GM12878 (cell line): ENCODE measurements around the gene OR2F2. TPM values are rescaled to one million over a fixed set of nuclear protein-coding genes. Genes with fewer than 3 reads are reported as not detected.

Source experiments
- ATAC-seq: fragments of 200-7000 bp; cut with Tn5 transposase; 3 replicates; pipeline ENCODE4 v1.9.1; 2020; ENCODE audit warnings: mild to moderate bottlenecking, moderate library complexity
- BruUV-seq: library from RNA; stranded (reverse); fragments of 400-500 nt; replicated peaks from 2 replicates; lab custom pipeline; 2021; lab: Mats Ljungman, UMichigan
- CTCF ChIA-PET: fragments of 300-600 bp; sonication (Branson Sonifier 250); formaldehyde crosslinking; extraction: SDS; loops from one replicate; lab custom pipeline; 2021; ENCODE audit warnings: inconsistent platforms; lab: Yijun Ruan, JAX
- POLR2A ChIA-PET: fragments of 350-600 bp; formaldehyde crosslinking; extraction: SDS; loops from one replicate; lab custom pipeline; 2021; ENCODE audit warnings: inconsistent platforms; lab: Charles Lee
- RAD21 ChIA-PET: fragments of 300-600 bp; sonication (Branson Sonifier 250); formaldehyde crosslinking; loops from one replicate; lab custom pipeline; 2023; ENCODE audit warnings: antibody characterized with exemption; ENCODE audit not compliant: unreplicated experiment; lab: Charles Lee
- SMC1A ChIA-PET: fragments of 300-600 bp; sonication (Branson Sonifier 250); formaldehyde crosslinking; loops from one replicate; lab custom pipeline; 2023; ENCODE audit not compliant: unreplicated experiment, uncharacterized antibody; lab: Charles Lee
- DNase-seq: peaks from one replicate; pipeline ENCODE4 v3.0.0-alpha.2; 2011; ENCODE audit warnings: low read depth, low spot score
- FAIRE-seq: peaks from 3 replicates; lab custom pipeline; 2011; peaks lifted over from hg19 to GRCh38; lab: Jason Lieb, UNC
- H2AFZ ChIP-seq: 2 replicates; pipeline ENCODE4 v1.6.0; 2011; ENCODE audit warnings: low read depth, low read length, control low read depth; ENCODE audit not compliant: control insufficient read depth
- H3K27ac ChIP-seq: 2 replicates; pipeline ENCODE4 v1.5.1; 2011; ENCODE audit warnings: control low read depth; ENCODE audit not compliant: control insufficient read depth, insufficient read depth
- H3K27me3 ChIP-seq, 2 experiments: replicated peaks in 1 of 2; 2 replicates each; pipeline versions ENCODE4 v1.6.0 to v1.6.1; 2011; ENCODE audit warnings: low read length in 1 of 2; ENCODE audit not compliant: control insufficient read depth in 2 of 2, insufficient read depth in 2 of 2
- H3K36me3 ChIP-seq, 2 experiments: 2 replicates each; pipeline ENCODE4 v1.5.1; 2011; ENCODE audit warnings: low read length in 1 of 2; ENCODE audit not compliant: control insufficient read depth in 2 of 2, insufficient read depth in 2 of 2
- H3K4me1 ChIP-seq: 2 replicates; pipeline ENCODE4 v1.6.1; 2011; ENCODE audit warnings: mild to moderate bottlenecking, low read length, moderate library complexity, mixed read lengths; ENCODE audit not compliant: control insufficient read depth, insufficient read depth
- H3K4me2 ChIP-seq: 2 replicates; pipeline ENCODE4 v1.6.0; 2011; ENCODE audit warnings: control low read depth; ENCODE audit not compliant: control insufficient read depth, insufficient read depth
- H3K4me3 ChIP-seq: fragments of 200-600 bp; sonication (generic); 2 replicates; pipeline ENCODE4 v1.5.1; 2016
- H3K79me2 ChIP-seq: 2 replicates; pipeline ENCODE4 v1.6.0; 2011; ENCODE audit warnings: low read length; ENCODE audit not compliant: control insufficient read depth, insufficient read depth
- H3K9ac ChIP-seq: 2 replicates; pipeline ENCODE4 v1.8.0; 2011; ENCODE audit warnings: low read length, control low read depth, mixed read lengths; ENCODE audit not compliant: control insufficient read depth, insufficient read depth
- H3K9me3 ChIP-seq: replicated peaks from 3 replicates; pipeline ENCODE4 v1.5.1; 2011; ENCODE audit warnings: mild to moderate bottlenecking, low read length; ENCODE audit not compliant: control insufficient read depth, insufficient read depth
- H4K20me1 ChIP-seq: 2 replicates; pipeline ENCODE4 v1.6.0; 2011; ENCODE audit not compliant: control insufficient read depth, insufficient read depth
- BRCA1 ChIP-seq: IDR thresholded peaks from 2 replicates; pipeline ENCODE4 v1.6.1; 2011; ENCODE audit warnings: low read depth, low read length, improper control_type of control experiment
- CEBPB ChIP-seq, 2 experiments: fragments of 150-350 bp in 1 of 2; IDR thresholded peaks; 2 replicates each; pipeline ENCODE4 v1.6.1; 2012 to 2014; ENCODE audit warnings: low read depth in 2 of 2, low read length in 2 of 2, borderline replicate concordance in 1 of 2, inconsistent platforms in 1 of 2
- EED ChIP-seq: sonication (generic); IDR thresholded peaks from 2 replicates; pipeline ENCODE4 v1.6.1; 2016; ENCODE audit warnings: antibody characterized with exemption, low read depth
- RCOR1 ChIP-seq: conservative IDR thresholded peaks from 2 replicates; pipeline ENCODE4 v1.6.1; 2012; ENCODE audit warnings: low read depth, low read length, improper control_type of control experiment
- TCF7 ChIP-seq: IDR thresholded peaks from 2 replicates; pipeline ENCODE4 v1.6.1; 2014; ENCODE audit warnings: antibody characterized with exemption, borderline replicate concordance
- WGBS: methylation state at CpG from one replicate; pipeline ENCODE4 v1.1.6; 2016; ENCODE audit warnings: low lambda C conversion rate; ENCODE audit not compliant: insufficient replicate concordance, insufficient coverage; ENCODE audit errors: missing lambda C conversion rate; 5-methylcytosine and 5-hydroxymethylcytosine counted together
- in situ Hi-C: fragments of 300-500 bp; cut with MboI; formaldehyde crosslinking; loops from 9 replicates; pipeline ENCODE4 v1.14.3; 2018; ENCODE audit warnings: mixed read lengths
- intact Hi-C: fragments of 100-400 bp; cut with micrococcal nuclease; formaldehyde crosslinking; loops from one replicate; pipeline ENCODE4 v1.14.2; 2022; ENCODE audit not compliant: unreplicated experiment
- polyA plus RNA-seq, 11 experiments: library from polyadenylated mRNA; depleted of rRNA in 4 of 11; unstranded in 6 of 11; stranded (reverse) in 5 of 11; fragments of >200 nt; fragmentation: Nextera tagmentation in 4 of 11; fragmentation: Illumina TruSeq in 1 of 11; extraction: Ambion mirVana in 4 of 11; extraction: Trizol in 1 of 11; gene quantifications; 1 replicate in 1 of 11; 2 replicates in 10 of 11; pipeline versions ENCODE4 v1.2.1 to v1.2.3, GENCODE V29; 2011 to 2016; ENCODE audit warnings: inconsistent platforms in 2 of 11, missing spikeins in 2 of 11, low read depth in 1 of 11
- total RNA-seq, 4 experiments: library from RNA; depleted of rRNA in 3 of 4; stranded (reverse); fragments of >200 nt in 3 of 4; fragmentation: Illumina TruSeq in 1 of 4; extraction: Trizol in 1 of 4; gene quantifications; 2 replicates each; pipeline versions ENCODE4 v1.2.1 to v1.2.3, GENCODE V29; 2013 to 2021
- TF ChIP-seq, protein P1 (sequence below): fragments of 450-650 bp; formaldehyde crosslinking; IDR thresholded peaks from 2 replicates; pipeline ENCODE4 v1.5.0; 2022; ENCODE audit warnings: mild to moderate bottlenecking, missing genetic modification characterization
- TF ChIP-seq, protein P2 (sequence below): fragments of 450-650 bp; IDR thresholded peaks from 2 replicates; pipeline ENCODE4 v1.6.1; 2016; ENCODE audit warnings: mild to moderate bottlenecking, moderate library complexity, borderline replicate concordance
- TF ChIP-seq, protein P3 (sequence below): fragments of 450-650 bp; formaldehyde crosslinking; IDR thresholded peaks from 2 replicates; pipeline ENCODE4 v1.4.0; 2020; ENCODE audit warnings: mild to moderate bottlenecking, moderate library complexity
- TF ChIP-seq, protein P4 (sequence below): IDR thresholded peaks from 2 replicates; pipeline ENCODE4 v1.6.1; 2011; ENCODE audit warnings: mild to moderate bottlenecking, low read depth, low read length, moderate library complexity; ENCODE audit not compliant: insufficient replicate concordance

OR2F2 gene
- total and polyA plus RNA-seq, 10 of the 15 experiments (the other 5 are each of a cell fraction or from before 2014, with no cell fraction given), result not detected

DNA sequence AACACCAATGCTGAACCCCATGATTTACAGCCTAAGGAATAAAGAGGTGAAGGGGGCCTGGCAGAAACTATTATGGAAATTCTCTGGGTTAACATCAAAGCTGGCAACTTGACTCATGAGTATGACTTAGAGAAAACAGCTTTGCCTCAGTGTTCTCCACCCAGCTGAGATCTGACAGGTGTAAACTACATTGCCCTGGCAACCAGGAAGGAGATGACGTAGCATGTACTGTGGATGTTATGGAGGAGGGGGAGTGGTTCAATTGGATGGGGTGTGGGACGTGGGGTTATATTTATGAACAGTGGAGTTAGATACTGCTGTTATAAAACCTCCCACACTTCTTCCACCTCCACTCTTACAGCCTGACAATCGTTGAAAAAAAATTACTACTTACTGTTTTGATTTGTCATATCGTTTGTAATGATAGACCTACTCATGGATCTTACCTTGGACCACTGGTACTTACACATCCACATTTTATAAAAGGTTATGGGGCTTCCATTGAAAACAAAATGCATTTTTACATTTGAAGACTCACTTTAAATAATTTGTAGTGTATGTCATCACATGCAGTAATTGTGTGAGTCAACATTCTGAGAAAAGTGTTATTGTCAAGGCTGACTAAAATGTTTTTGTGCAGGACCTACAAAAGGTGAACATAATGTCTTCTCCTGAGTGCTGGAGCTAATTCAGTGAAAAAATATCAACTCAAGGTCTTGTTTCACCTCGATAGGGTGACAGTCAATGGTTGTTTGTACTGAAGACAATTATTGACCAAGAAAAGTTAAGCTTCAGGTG lies 26.0 kb downstream of the OR2F2 start:
- 11% methylated on average over 5 of the region's 5 CpGs for WGBS
- ChIA-PET RAD21 (no interaction called here), CTCF (no interaction called here), SMC1A (interaction anchor here (1.1 kb wide), 1 partner anchor 15 kb away, joined by 3 read pairs; no protein-coding TSS in a partner anchor), POLR2A (no interaction called here)
- DNase-seq (no peak), ATAC-seq (no peak), FAIRE-seq (no peak)
- in situ Hi-C loops, result no loop called here
- Histone ChIP-seq H3K9me3 (no peaks in the 10 kb centered on the region), H3K27me3 (no peaks in the 10 kb centered on the region), H3K27ac (no peak overlapping the region), H3K4me1 (no peaks in the 10 kb centered on the region), H2AFZ (no peak overlapping the region), H3K79me2 (no peaks in the 10 kb centered on the region), H3K9ac (no peak overlapping the region), H4K20me1 (no peaks in the 10 kb centered on the region), H3K4me2 (no peak overlapping the region), H3K4me3 (no peak overlapping the region), H3K36me3 (no peaks in the 10 kb centered on the region)
- BruUV-seq, result no TSS peak
- intact Hi-C loops, result no loop called here
- TF ChIP-seq, protein P1, sequence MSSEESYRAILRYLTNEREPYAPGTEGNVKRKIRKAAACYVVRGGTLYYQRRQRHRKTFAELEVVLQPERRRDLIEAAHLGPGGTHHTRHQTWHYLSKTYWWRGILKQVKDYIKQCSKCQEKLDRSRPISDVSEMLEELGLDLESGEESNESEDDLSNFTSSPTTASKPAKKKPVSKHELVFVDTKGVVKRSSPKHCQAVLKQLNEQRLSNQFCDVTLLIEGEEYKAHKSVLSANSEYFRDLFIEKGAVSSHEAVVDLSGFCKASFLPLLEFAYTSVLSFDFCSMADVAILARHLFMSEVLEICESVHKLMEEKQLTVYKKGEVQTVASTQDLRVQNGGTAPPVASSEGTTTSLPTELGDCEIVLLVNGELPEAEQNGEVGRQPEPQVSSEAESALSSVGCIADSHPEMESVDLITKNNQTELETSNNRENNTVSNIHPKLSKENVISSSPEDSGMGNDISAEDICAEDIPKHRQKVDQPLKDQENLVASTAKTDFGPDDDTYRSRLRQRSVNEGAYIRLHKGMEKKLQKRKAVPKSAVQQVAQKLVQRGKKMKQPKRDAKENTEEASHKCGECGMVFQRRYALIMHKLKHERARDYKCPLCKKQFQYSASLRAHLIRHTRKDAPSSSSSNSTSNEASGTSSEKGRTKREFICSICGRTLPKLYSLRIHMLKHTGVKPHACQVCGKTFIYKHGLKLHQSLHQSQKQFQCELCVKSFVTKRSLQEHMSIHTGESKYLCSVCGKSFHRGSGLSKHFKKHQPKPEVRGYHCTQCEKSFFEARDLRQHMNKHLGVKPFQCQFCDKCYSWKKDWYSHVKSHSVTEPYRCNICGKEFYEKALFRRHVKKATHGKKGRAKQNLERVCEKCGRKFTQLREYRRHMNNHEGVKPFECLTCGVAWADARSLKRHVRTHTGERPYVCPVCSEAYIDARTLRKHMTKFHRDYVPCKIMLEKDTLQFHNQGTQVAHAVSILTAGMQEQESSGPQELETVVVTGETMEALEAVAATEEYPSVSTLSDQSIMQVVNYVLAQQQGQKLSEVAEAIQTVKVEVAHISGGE (CRISPR knock-in tag), result no peak
- no peak for TF ChIP-seq CEBPB (IDR thresholded peaks at IDR 0.05; ENCODE audit: borderline replicate concordance in 1 of 2, low read depth in 2 of 2, low read length in 2 of 2)
- TF ChIP-seq, protein P2, sequence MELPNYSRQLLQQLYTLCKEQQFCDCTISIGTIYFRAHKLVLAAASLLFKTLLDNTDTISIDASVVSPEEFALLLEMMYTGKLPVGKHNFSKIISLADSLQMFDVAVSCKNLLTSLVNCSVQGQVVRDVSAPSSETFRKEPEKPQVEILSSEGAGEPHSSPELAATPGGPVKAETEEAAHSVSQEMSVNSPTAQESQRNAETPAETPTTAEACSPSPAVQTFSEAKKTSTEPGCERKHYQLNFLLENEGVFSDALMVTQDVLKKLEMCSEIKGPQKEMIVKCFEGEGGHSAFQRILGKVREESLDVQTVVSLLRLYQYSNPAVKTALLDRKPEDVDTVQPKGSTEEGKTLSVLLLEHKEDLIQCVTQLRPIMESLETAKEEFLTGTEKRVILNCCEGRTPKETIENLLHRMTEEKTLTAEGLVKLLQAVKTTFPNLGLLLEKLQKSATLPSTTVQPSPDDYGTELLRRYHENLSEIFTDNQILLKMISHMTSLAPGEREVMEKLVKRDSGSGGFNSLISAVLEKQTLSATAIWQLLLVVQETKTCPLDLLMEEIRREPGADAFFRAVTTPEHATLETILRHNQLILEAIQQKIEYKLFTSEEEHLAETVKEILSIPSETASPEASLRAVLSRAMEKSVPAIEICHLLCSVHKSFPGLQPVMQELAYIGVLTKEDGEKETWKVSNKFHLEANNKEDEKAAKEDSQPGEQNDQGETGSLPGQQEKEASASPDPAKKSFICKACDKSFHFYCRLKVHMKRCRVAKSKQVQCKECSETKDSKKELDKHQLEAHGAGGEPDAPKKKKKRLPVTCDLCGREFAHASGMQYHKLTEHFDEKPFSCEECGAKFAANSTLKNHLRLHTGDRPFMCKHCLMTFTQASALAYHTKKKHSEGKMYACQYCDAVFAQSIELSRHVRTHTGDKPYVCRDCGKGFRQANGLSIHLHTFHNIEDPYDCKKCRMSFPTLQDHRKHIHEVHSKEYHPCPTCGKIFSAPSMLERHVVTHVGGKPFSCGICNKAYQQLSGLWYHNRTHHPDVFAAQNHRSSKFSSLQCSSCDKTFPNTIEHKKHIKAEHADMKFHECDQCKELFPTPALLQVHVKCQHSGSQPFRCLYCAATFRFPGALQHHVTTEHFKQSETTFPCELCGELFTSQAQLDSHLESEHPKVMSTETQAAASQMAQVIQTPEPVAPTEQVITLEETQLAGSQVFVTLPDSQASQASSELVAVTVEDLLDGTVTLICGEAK, result no peak
- TF ChIP-seq, protein P3, sequence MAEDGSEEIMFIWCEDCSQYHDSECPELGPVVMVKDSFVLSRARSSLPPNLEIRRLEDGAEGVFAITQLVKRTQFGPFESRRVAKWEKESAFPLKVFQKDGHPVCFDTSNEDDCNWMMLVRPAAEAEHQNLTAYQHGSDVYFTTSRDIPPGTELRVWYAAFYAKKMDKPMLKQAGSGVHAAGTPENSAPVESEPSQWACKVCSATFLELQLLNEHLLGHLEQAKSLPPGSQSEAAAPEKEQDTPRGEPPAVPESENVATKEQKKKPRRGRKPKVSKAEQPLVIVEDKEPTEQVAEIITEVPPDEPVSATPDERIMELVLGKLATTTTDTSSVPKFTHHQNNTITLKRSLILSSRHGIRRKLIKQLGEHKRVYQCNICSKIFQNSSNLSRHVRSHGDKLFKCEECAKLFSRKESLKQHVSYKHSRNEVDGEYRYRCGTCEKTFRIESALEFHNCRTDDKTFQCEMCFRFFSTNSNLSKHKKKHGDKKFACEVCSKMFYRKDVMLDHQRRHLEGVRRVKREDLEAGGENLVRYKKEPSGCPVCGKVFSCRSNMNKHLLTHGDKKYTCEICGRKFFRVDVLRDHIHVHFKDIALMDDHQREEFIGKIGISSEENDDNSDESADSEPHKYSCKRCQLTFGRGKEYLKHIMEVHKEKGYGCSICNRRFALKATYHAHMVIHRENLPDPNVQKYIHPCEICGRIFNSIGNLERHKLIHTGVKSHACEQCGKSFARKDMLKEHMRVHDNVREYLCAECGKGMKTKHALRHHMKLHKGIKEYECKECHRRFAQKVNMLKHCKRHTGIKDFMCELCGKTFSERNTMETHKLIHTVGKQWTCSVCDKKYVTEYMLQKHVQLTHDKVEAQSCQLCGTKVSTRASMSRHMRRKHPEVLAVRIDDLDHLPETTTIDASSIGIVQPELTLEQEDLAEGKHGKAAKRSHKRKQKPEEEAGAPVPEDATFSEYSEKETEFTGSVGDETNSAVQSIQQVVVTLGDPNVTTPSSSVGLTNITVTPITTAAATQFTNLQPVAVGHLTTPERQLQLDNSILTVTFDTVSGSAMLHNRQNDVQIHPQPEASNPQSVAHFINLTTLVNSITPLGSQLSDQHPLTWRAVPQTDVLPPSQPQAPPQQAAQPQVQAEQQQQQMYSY (CRISPR knock-in tag), result no peak
- TF ChIP-seq, protein P4, sequence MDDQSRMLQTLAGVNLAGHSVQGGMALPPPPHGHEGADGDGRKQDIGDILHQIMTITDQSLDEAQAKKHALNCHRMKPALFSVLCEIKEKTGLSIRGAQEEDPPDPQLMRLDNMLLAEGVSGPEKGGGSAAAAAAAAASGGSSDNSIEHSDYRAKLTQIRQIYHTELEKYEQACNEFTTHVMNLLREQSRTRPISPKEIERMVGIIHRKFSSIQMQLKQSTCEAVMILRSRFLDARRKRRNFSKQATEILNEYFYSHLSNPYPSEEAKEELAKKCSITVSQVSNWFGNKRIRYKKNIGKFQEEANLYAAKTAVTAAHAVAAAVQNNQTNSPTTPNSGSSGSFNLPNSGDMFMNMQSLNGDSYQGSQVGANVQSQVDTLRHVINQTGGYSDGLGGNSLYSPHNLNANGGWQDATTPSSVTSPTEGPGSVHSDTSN, result no peak
- no peak for TF ChIP-seq BRCA1
- TF ChIP-seq TCF7, result no peak
- no peak for TF ChIP-seq RCOR1
- TF ChIP-seq EED, result no peak
